Central memory CD8-positive, alpha-beta T cell (primary cell): ENCODE measurements around the gene SF3B4.
"Not testable (repeated sequence)": the region's sequence is repeated elsewhere in the genome, so short reads cannot be mapped to it uniquely, and the experiment has no call there.

Source experiments
- ATAC-seq: fragments of 150-1000 bp; cut with Tn5 transposase; replicated peaks from 2 replicates; pipeline ENCODE4 v1.10.0; 2022; ENCODE audit warnings: mild to moderate bottlenecking, moderate FRiP score, moderate number of reproducible peaks; ENCODE audit not compliant: poor library complexity, severe bottlenecking; ENCODE audit errors: extremely low read depth
- DNase-seq, 2 donors: peaks; one replicate each; pipeline ENCODE4 v3.0.0; 2021; ENCODE audit warnings: low spot score in 2 of 2
- H3K27ac Mint-ChIP-seq: one replicate; pipeline ENCODE4 v1.8.0; 2022; ENCODE audit warnings: low read depth, mild to moderate bottlenecking, moderate library complexity, mixed read lengths
- H3K27me3 Mint-ChIP-seq: one replicate; pipeline ENCODE4 v1.8.0; 2022; ENCODE audit warnings: mixed read lengths
- H3K36me3 Mint-ChIP-seq: one replicate; pipeline ENCODE4 v1.8.0; 2022; ENCODE audit warnings: mild to moderate bottlenecking, moderate library complexity, mixed read lengths; ENCODE audit not compliant: insufficient read depth
- H3K4me1 Mint-ChIP-seq: one replicate; pipeline ENCODE4 v1.8.0; 2022; ENCODE audit warnings: mixed read lengths
- H3K4me3 Mint-ChIP-seq: one replicate; pipeline ENCODE4 v1.8.0; 2022; ENCODE audit warnings: mild to moderate bottlenecking, moderate library complexity, mixed read lengths
- H3K9me3 Mint-ChIP-seq: one replicate; pipeline ENCODE4 v1.8.0; 2022; ENCODE audit warnings: mixed read lengths

Gene SF3B4

GRCh38 chr1:149942885-149943284 lies 15.3 kb upstream of the SF3B4 start:
- no peak for ATAC-seq
- DNase-seq = no peak
- no peaks in the 10 kb centered on the region for H3K9me3 Mint-ChIP-seq
- peaks cover 6% of the 10 kb centered on the region for H3K4me1 Mint-ChIP-seq
- peaks cover 16% of the 10 kb centered on the region for H3K36me3 Mint-ChIP-seq
- H3K27ac Mint-ChIP-seq = peak overlapping the region; percentile 82
- H3K27me3 Mint-ChIP-seq = no peaks in the 10 kb centered on the region
- H3K4me3 Mint-ChIP-seq = no peak overlapping the region

DNA sequence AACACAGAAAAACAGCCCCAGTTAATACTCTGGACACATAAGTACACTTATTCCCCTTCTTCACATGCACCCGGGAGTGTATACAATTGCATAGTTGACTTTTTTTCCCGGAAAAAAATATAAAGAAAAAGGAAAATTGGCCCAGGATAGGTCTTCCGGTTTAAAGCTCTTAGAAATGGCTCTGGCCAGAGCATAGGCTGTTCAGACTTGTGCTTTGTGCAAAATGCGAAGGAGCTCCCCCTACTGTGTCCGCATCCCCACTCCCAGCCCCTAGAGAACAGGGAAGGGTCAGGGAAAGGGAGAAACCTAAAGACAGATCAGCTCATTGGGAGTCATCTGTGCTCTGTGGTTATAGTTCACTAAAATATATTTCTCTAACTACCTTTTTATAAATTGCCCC lies 14.6 kb upstream of the SF3B4 start:
- no peaks in the 10 kb centered on the region for H3K9me3 Mint-ChIP-seq

DNA sequence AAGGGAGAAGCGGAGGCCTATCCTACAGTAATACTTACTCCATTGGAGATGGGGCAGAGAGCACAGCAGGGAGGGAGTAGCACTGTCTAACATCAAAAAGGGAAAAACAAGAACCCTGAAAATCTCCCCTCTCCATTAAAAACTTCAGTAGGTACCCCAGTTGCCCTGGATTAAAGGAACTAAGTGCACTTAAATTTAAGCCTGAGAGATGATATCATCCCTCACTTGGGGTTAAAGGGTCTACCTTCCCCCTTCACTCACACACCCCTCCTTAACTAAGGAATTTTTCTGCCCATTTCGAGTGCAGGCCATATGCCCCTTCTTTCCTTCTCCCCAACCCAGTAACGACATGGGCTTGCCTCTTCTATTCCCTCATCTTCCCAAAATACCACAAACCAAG lies 12.8 kb upstream of the SF3B4 start:
- ATAC-seq = no peak
- DNase-seq = no peak
- Mint-ChIP-seq H3K9me3 (no peaks in the 10 kb centered on the region), H3K4me1 (peaks cover 6% of the 10 kb centered on the region), H3K4me3 (no peak overlapping the region), H3K36me3 (peaks cover 3% of the 10 kb centered on the region), H3K27ac (peak overlapping the region; percentile 74), H3K27me3 (no peaks in the 10 kb centered on the region)

More for the DNA sequence above, 14.6 kb upstream of the SF3B4 start:
- ATAC-seq (no peak), DNase-seq (no peak)
- H3K4me3 Mint-ChIP-seq = no peak overlapping the region
- no peaks in the 10 kb centered on the region for H3K27me3 Mint-ChIP-seq
- peaks cover 15% of the 10 kb centered on the region for H3K36me3 Mint-ChIP-seq
- H3K27ac Mint-ChIP-seq = no peak overlapping the region
- peaks cover 6% of the 10 kb centered on the region for H3K4me1 Mint-ChIP-seq

DNA sequence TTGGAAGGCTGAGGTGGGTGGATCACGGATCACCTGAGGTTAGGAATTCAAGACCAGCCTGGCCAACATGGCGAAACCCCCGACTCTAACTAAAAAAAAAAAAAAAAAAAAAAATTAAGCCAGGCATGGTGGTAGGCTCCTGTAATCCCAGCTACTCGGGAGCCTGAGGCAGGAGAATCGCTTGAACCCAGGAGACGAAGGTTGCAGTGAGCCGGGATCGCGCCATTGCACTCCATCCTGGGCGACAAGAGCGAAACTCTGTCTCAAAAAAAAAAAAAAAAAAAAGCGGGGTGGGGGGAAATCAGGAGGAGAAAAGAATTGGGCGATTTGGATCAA lies 11.0 kb upstream of the SF3B4 start:
- not testable (repeated sequence) for H3K9me3 Mint-ChIP-seq, H3K36me3 Mint-ChIP-seq, H3K4me3 Mint-ChIP-seq, ATAC-seq, H3K4me1 Mint-ChIP-seq, H3K27me3 Mint-ChIP-seq, DNase-seq, H3K27ac Mint-ChIP-seq

- Mint-ChIP-seq H3K27me3 (peaks cover 13% of the 10 kb centered on the region), H3K9me3 (no peaks in the 10 kb centered on the region), H3K4me1 (peaks cover 6% of the 10 kb centered on the region), H3K36me3 (peaks cover 5% of the 10 kb centered on the region), H3K27ac (no peak overlapping the region), H3K4me3 (no peak overlapping the region)
- ATAC-seq (no peak), DNase-seq (no peak)
These were observed 10.2 kb upstream of the SF3B4 start for GRCh38 chr1:149937759-149938158.

- Mint-ChIP-seq H3K27me3 (peaks cover 15% of the 10 kb centered on the region), H3K36me3 (peaks cover 5% of the 10 kb centered on the region), H3K9me3 (no peaks in the 10 kb centered on the region), H3K27ac (no peak overlapping the region), H3K4me1 (peaks cover 6% of the 10 kb centered on the region), H3K4me3 (no peak overlapping the region)
- no peak for ATAC-seq
- DNase-seq = no peak
These were observed 9.5 kb upstream of the SF3B4 start for GRCh38 chr1:149936992-149937705.

DNA sequence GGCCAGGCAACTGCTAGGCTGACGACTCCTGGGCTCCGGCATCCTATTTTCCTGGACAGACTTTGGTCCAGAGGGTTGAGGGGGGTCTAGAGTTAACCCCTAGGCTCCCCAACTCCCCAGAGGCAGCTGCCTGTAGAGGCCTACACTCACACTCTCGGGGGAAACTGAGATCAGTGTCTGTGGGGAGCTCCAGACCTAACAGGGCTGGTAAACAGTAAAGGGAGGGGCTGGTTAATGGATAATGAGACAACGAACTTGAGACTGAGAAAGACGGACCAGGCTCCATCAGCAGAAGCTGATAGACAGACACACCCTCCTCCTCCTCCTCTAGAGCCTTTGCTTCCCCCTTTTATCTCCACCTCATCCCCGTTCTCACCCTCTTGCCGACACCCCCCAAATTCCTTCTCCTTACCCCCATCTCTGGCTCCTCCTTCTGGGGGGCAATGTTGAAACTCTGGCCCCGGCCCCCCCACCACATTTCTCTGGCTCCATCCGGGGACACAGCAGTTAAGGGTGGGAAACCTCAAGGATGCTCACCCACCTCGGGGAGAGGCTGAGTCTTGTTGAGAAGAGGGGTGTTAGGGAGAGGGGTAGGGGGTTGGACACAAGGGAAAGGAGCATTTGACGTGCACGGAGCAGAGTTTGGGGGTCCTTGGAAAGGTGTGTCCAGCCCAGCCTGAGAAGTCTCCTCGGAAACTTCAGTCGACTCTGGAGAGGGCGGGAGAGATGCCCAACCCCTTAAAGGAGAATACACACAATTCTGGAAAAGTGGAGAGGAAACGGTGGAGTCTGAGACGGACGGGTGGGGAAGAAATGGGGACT lies 8.8 kb upstream of the SF3B4 start, which contains the start of gene MTMR11:
MTMR11 (minus strand) TSS at position 710 of the 822 bp plus-strand sequence; CDS start at position 478, 232 bp downstream.
- DNase-seq = no peak
- ATAC-seq = no peak
- Mint-ChIP-seq H3K27ac (no peak within 1 kb of the TSS), H3K9me3 (no peaks in the 10 kb centered on the region), H3K36me3 (peaks cover 5% of the 10 kb centered on the region), H3K27me3 (peaks cover 23% of the 10 kb centered on the region), H3K4me3 (no peak within 1 kb of the TSS), H3K4me1 (peaks cover 6% of the 10 kb centered on the region)

- Mint-ChIP-seq H3K27ac (no peak overlapping the region), H3K4me3 (no peak overlapping the region), H3K9me3 (no peaks in the 10 kb centered on the region), H3K4me1 (peaks cover 6% of the 10 kb centered on the region), H3K36me3 (peaks cover 5% of the 10 kb centered on the region), H3K27me3 (peaks cover 29% of the 10 kb centered on the region)
- no peak for ATAC-seq
- DNase-seq = no peak
These were observed 6.8 kb upstream of the SF3B4 start for GRCh38 chr1:149934356-149934755.

DNA sequence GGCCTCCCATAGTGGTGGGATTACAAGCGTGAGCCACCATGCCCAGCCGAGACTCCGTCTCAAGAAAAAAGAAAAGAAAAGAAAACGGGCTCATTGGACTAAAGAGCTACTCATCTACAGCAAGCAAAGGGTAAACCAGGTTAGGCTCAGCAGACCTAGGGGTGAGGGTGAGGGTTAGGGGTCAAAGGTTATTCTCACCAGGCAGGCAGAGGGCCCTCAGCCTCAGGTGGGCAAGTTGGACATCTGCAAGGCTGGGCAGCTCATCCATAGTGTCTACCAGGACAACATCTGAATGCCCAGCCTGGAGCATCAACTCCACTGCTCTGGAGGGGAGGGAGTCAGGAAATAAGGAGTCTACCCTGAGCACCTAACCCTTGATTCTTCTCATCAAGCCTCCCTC lies 5.6 kb upstream of the SF3B4 start:
- no peak for ATAC-seq
- DNase-seq = no peak
- peaks cover 3% of the 10 kb centered on the region for H3K36me3 Mint-ChIP-seq
- peaks cover 29% of the 10 kb centered on the region for H3K27me3 Mint-ChIP-seq
- H3K4me3 Mint-ChIP-seq = no peak overlapping the region
- H3K9me3 Mint-ChIP-seq = no peaks in the 10 kb centered on the region
- H3K27ac Mint-ChIP-seq = no peak overlapping the region
- peaks cover 5% of the 10 kb centered on the region for H3K4me1 Mint-ChIP-seq

- Mint-ChIP-seq H3K36me3 (peaks cover 6% of the 10 kb centered on the region), H3K4me3 (no peak overlapping the region), H3K4me1 (peaks cover 12% of the 10 kb centered on the region), H3K9me3 (no peaks in the 10 kb centered on the region), H3K27ac (no peak overlapping the region), H3K27me3 (peaks cover 29% of the 10 kb centered on the region)
- ATAC-seq (no peak), DNase-seq (no peak)
These were observed 4.9 kb upstream of the SF3B4 start for GRCh38 chr1:149932474-149932873.

DNA sequence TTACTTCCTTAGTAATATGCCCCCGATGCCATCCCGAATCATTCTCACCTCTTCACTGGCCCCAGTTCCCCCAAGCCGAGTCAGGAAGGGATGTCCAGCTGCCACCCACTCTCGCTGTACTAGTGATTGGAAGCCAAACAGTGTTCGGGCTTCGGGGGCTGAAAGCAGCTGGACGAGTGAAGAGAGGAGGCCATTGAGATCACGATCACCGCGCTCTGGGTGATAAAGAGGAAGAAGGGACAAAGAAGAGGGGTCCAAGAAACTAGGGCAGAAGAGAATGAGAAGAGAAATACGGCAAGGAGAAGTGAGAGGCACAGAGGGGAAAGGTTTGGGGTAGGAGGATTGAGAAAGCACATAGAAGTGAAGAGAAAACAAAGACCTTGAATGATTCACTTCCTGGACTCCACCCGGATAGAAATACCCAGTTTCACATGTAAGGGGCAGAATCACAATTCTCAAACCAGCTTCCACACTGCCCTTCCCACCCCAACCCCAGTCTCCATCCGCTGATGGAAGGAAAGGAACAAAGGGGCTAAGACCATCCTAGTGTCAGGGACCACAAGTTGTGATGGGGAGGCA lies 3.7 kb upstream of the SF3B4 start:
- peaks cover 17% of the 10 kb centered on the region for H3K4me1 Mint-ChIP-seq
- DNase-seq = no peak

GRCh38 chr1:149929856-149930255 lies 2.3 kb upstream of the SF3B4 start:
- Mint-ChIP-seq H3K9me3 (no peaks in the 10 kb centered on the region), H3K36me3 (peaks cover 20% of the 10 kb centered on the region), H3K4me1 (peaks cover 31% of the 10 kb centered on the region), H3K4me3 (no peak overlapping the region), H3K27me3 (peaks cover 29% of the 10 kb centered on the region), H3K27ac (peak overlapping the region; percentile 93)
- ATAC-seq = no peak
- no peak for DNase-seq

More for the DNA sequence above, 3.7 kb upstream of the SF3B4 start:
- Mint-ChIP-seq H3K36me3 (peaks cover 6% of the 10 kb centered on the region), H3K27ac (no peak overlapping the region), H3K27me3 (peaks cover 29% of the 10 kb centered on the region), H3K4me3 (no peak overlapping the region), H3K9me3 (no peaks in the 10 kb centered on the region)
- ATAC-seq = no peak

DNA sequence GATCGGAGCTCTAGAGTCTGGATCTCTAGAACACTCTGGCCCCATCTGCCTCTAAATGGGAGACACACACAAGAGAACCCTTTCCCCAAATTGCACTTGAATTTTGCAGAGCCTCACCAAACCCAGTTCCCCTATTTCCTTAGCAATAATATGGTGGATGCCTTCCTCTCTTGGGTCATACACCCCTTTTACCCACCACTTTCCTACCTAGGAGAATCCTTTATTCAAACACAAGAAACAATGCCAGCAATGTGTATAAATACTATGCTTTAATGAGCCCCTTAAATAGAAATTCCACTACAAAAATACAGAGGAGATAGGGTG lies 760 bp upstream of the SF3B4 start:
- H3K27me3 Mint-ChIP-seq = peaks cover 20% of the 10 kb centered on the region
- peaks cover 45% of the 10 kb centered on the region for H3K4me1 Mint-ChIP-seq
- H3K9me3 Mint-ChIP-seq = no peaks in the 10 kb centered on the region

More for the DNA sequence above, 760 bp upstream of the SF3B4 start:
- Mint-ChIP-seq H3K4me3 (peak overlapping the region; percentile 96), H3K27ac (peak overlapping the region; percentile 93), H3K36me3 (peaks cover 27% of the 10 kb centered on the region)
- ATAC-seq (no peak), DNase-seq (no peak)
